NB4 (cell line): ENCODE data around the gene SMR3A.

Experiments used
- DNase-seq: peaks from one replicate; pipeline ENCODE4 v3.0.0; 2010; ENCODE audit warnings: low read depth
- H3K4me3 ChIP-seq: one replicate; pipeline ENCODE4 v1.5.1; 2011; ENCODE audit warnings: mild to moderate bottlenecking, low read depth, low read length, moderate library complexity
- CTCF ChIP-seq: IDR thresholded peaks from one replicate; pipeline ENCODE4 v1.5.1; 2012; ENCODE audit warnings: low read depth, low read length
- MYC ChIP-seq: IDR thresholded peaks from 2 replicates; pipeline ENCODE4 v1.6.1; 2011; ENCODE audit warnings: low read depth, low read length
- POLR2A ChIP-seq: IDR thresholded peaks from 2 replicates; pipeline ENCODE4 v1.6.1; 2011; ENCODE audit warnings: mild to moderate bottlenecking; ENCODE audit not compliant: insufficient read length; ENCODE audit errors: extremely low read depth
- TF ChIP-seq, protein P1 (sequence below): IDR thresholded peaks from 2 replicates; pipeline ENCODE4 v1.6.1; 2011; ENCODE audit warnings: low read depth, low read length

Gene SMR3A

GRCh38 chr4:70371987-70372386, 11.4 kb downstream of the SMR3A start:
- no peak for DNase-seq
- no peak overlapping the region for H3K4me3 ChIP-seq
- TF ChIP-seq POLR2A = no peak
- no peak for TF ChIP-seq CTCF
- no peak for TF ChIP-seq MYC
- TF ChIP-seq, protein P1, sequence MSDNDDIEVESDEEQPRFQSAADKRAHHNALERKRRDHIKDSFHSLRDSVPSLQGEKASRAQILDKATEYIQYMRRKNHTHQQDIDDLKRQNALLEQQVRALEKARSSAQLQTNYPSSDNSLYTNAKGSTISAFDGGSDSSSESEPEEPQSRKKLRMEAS = no peak

GRCh38 chr4:70372760-70373159, 12.2 kb downstream of the SMR3A start:
- no peak for TF ChIP-seq CTCF
- TF ChIP-seq MYC = no peak
- TF ChIP-seq, protein P1 = no peak
- no peak for TF ChIP-seq POLR2A
- no peak overlapping the region for H3K4me3 ChIP-seq
- DNase-seq = no peak

DNA sequence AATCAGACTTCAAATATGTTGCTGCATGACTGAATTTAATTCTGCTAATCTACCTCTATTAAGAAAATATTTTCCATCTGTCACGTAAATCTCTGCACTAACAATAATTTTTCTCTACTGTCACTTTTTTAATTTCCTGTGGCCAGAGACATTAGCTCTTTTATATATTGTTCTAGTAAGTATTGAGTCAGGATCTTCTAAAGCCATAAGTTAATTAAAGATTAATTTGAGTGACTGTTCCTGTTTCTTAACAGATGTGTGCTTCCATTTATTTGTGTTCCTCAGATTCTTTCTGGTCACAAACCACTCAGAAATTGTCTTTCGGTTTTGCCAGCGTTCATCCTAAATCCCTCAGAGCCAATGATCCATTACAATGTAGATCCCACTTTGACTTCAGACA, 20.0 kb downstream of the SMR3A start:
- no peak overlapping the region for H3K4me3 ChIP-seq
- TF ChIP-seq POLR2A = no peak
- TF ChIP-seq CTCF = no peak
- TF ChIP-seq, protein P1 = no peak
- no peak for TF ChIP-seq MYC
- no peak for DNase-seq

GRCh38 chr4:70382691-70383181, 22.2 kb downstream of the SMR3A start, which contains the start of gene SMR3B:
Gene SMR3B, plus strand, starts transcription at chr4:70383131. Its CDS starts 1,380 bp downstream, at chr4:70384511.
- TF ChIP-seq, protein P1 = no peak
- H3K4me3 ChIP-seq = no peak within 1 kb of the TSS
- DNase-seq = no peak

DNA sequence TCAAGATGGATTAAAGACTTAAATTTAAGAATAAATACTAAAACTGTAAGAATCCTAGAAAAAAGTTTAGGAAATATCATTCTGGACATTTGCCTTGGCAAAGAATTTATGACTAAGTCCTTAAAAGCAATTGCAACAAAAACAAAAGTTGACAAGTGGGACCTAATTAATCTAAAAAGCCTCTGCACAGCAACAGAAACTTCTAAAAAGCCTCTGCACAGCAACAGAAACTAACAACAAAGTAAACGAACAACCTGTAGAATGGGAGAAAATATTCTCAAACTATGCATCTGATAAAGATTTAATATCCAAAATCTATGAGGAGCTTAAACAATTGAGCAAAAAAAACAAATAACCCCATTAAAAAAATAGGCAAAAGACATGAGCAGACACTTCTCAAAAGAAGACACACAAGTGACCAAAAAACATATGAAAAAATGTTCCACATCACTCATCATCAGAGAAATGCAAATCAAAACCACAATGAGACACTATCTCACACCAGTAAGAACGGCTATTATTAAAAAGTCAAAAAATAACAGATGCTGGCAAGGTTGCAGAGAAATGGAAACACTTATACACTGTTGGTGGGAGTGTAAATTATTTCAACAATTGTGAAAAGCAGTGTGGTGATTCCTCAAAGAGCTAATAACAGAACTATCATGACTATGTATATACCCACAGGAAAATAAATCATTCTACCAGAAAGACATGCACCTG, 31.7 kb downstream of the SMR3A start:
- H3K4me3 ChIP-seq = no peak overlapping the region
- DNase-seq = no peak
- TF ChIP-seq, protein P1 = no peak
- no peak for TF ChIP-seq MYC
- TF ChIP-seq POLR2A = no peak
- no peak for TF ChIP-seq CTCF

DNA sequence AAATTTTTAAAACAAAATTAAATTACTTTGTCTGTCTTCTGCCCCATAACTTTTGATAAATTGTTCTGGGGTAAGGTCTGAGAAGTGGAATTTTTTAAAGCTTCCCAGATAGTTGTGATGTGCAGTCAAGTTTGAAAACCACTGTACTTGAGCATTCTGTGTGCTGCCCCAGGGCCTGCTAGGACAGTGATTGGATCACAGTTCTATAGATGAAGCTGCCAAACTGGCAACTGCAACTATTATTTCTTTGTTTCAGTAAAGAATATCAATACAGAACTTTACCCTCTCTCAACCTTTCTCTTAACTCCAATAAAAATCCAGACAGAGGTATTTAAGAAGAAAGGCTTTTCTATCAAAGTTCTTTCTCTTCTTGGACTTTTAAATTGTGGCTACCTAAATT, 37.0 kb downstream of the SMR3A start, which contains the start of gene OPRPN:
Gene OPRPN, plus strand, starts transcription at position 361 of the 400 bp plus-strand sequence. CDS start 1,346 bp downstream, outside the sequence.
- no peak within 1 kb of the TSS for H3K4me3 ChIP-seq
- no peak for TF ChIP-seq POLR2A
- no peak for TF ChIP-seq CTCF
- TF ChIP-seq MYC = no peak
- TF ChIP-seq, protein P1 = no peak
- no peak for DNase-seq
